GM19438 (cell line): ENCODE data around the gene ENOSF1.
"Not testable (repeated sequence)": the region's sequence is repeated elsewhere in the genome, so short reads cannot be mapped to it uniquely, and the experiment has no call there.

Source experiments
- ATAC-seq: cut with Tn5 transposase; IDR thresholded peaks from one replicate; pipeline ENCODE4 v1.9.1; 2021; ENCODE audit warnings: low read depth; ENCODE audit not compliant: unreplicated experiment

The ENOSF1 gene

GRCh38 chr18:712401-713134, at the start of gene ENOSF1:
TSS of gene ENOSF1 (minus strand) at chr18:712630. CDS start at chr18:712587, 43 bp downstream.
- peak; percentile 85 for ATAC-seq

- not testable (repeated sequence) for ATAC-seq
Observed at GRCh38 chr18:759864-760263, 47.4 kb upstream of the ENOSF1 start.

- no peak for ATAC-seq
Observed at GRCh38 chr18:755506-755905, 43.1 kb upstream of the ENOSF1 start.

- ATAC-seq: no peak
Observed at GRCh38 chr18:754656-755055, 42.2 kb upstream of the ENOSF1 start.

GRCh38 chr18:750456-750855, 38.0 kb upstream of the ENOSF1 start:
- no peak for ATAC-seq

- no peak for ATAC-seq
Observed at GRCh38 chr18:744832-745597, 32.6 kb upstream of the ENOSF1 start.

GRCh38 chr18:741931-742512, 29.6 kb upstream of the ENOSF1 start:
- peak; percentile 72 for ATAC-seq

GRCh38 chr18:732371-732770, 19.9 kb upstream of the ENOSF1 start:
- no peak for ATAC-seq

- ATAC-seq: no peak
Observed at GRCh38 chr18:731185-731584, 18.8 kb upstream of the ENOSF1 start.

- ATAC-seq: no peak
Observed at GRCh38 chr18:730692-731091, 18.3 kb upstream of the ENOSF1 start.

GRCh38 chr18:730120-730519, 17.7 kb upstream of the ENOSF1 start:
- ATAC-seq: not testable (repeated sequence)

- no peak for ATAC-seq
Observed at GRCh38 chr18:725646-726045, 13.2 kb upstream of the ENOSF1 start.

GRCh38 chr18:723541-724080, 11.2 kb upstream of the ENOSF1 start:
- ATAC-seq: no peak

GRCh38 chr18:717003-717402, 4.6 kb upstream of the ENOSF1 start:
- ATAC-seq: no peak

GRCh38 chr18:715626-716025, 3.2 kb upstream of the ENOSF1 start:
- ATAC-seq: no peak

- no peak for ATAC-seq
Observed at GRCh38 chr18:713135-713490, 683 bp upstream of the ENOSF1 start.

- peak; percentile 51 for ATAC-seq
Observed at GRCh38 chr18:711657-712400, 601 bp downstream of the ENOSF1 start.

- peak; percentile 8 for ATAC-seq
Observed at GRCh38 chr18:711310-711656, 1.1 kb downstream of the ENOSF1 start.

GRCh38 chr18:710418-711300, 1.8 kb downstream of the ENOSF1 start:
- no peak for ATAC-seq

- ATAC-seq: no peak
Observed at GRCh38 chr18:709771-710170, 2.7 kb downstream of the ENOSF1 start.
